Testis (tissue), 3 donors: ENCODE data around the gene MPDZ. TPM values are rescaled to one million over a fixed set of nuclear protein-coding genes. Genes with fewer than 3 reads are reported as not detected.

Experiments used
- DNase-seq: peaks from one replicate; pipeline ENCODE4 v3.0.0-alpha.2; 2019
- H3K27ac ChIP-seq, 2 donors: fragments of 200-600 bp; sonication (generic); one replicate each; pipeline ENCODE4 v1.5.1; 2019
- H3K27me3 ChIP-seq: fragments of 200-600 bp; sonication (generic); one replicate; pipeline ENCODE4 v1.5.1; 2019
- H3K36me3 ChIP-seq: fragments of 200-600 bp; sonication (generic); one replicate; pipeline ENCODE4 v1.5.1; 2017; ENCODE audit warnings: low read depth; ENCODE audit errors: missing control alignments
- H3K4me1 ChIP-seq: fragments of 200-600 bp; sonication (generic); one replicate; pipeline ENCODE4 v1.5.1; 2019
- H3K4me3 ChIP-seq, 2 donors: fragments of 200-600 bp; sonication (generic); one replicate each; pipeline ENCODE4 v1.5.1; 2017 to 2019
- H3K9me3 ChIP-seq: fragments of 200-600 bp; sonication (generic); one replicate; pipeline ENCODE4 v1.5.1; 2017
- CTCF ChIP-seq, 3 experiments: fragments of 450-650 bp in 2 of 3; fragments of 200-600 bp in 1 of 3; sonication (generic) in 1 of 3; IDR thresholded peaks; one replicate each; pipeline ENCODE4 v1.5.1; 2016 to 2019; ENCODE audit warnings: antibody characterized with exemption in 3 of 3, mild to moderate bottlenecking in 2 of 3, moderate library complexity in 1 of 3
- POLR2A ChIP-seq: fragments of 450-650 bp; IDR thresholded peaks from one replicate; pipeline ENCODE4 v1.6.1; 2017; ENCODE audit warnings: antibody characterized with exemption, mild to moderate bottlenecking, moderate library complexity
- WGBS, 2 donors: methylation state at CpG; one replicate each; pipeline ENCODE4 v1.1.5; 2018; 5-methylcytosine and 5-hydroxymethylcytosine counted together
- intact Hi-C: fragments of 100-400 bp; cut with DNase I; formaldehyde crosslinking; loops from one replicate; pipeline ENCODE4 v1.15.1; 2023; ENCODE audit warnings: low total_unique reads
- polyA plus RNA-seq: library from polyadenylated mRNA; stranded (reverse); fragments of 350-450 nt; fragmentation: Illumina TruSeq; extraction: RNeasy Lipid Tissue Mini Kit (QIAGEN cat#74804); gene quantifications from one replicate; pipeline ENCODE4 v1.2.3, GENCODE V29; 2014; ENCODE audit warnings: low read depth, low replicate concordance; ENCODE audit not compliant: insufficient read depth
- total RNA-seq, 2 donors: library from RNA; depleted of rRNA; stranded (reverse); fragments of >200 nt; gene quantifications; one replicate each; pipeline ENCODE4 v1.2.3, GENCODE V29; 2016

MPDZ gene
- total and polyA plus RNA-seq, 3 donors from 2014 or later = 25.4 to 42.8 (median 38.2) TPM

- H3K4me3 ChIP-seq = no peak overlapping the region
- H3K36me3 ChIP-seq = no peaks in the 10 kb centered on the region
- intact Hi-C loops = no loop called here
- H3K27me3 ChIP-seq = no peaks in the 10 kb centered on the region
- H3K4me1 ChIP-seq = no peaks in the 10 kb centered on the region
- DNase-seq = no peak
- H3K9me3 ChIP-seq = no peaks in the 10 kb centered on the region
- TF ChIP-seq CTCF (IDR thresholded peaks at IDR 0.05) (no peak), POLR2A (no peak)
- H3K27ac ChIP-seq = no peak overlapping the region
- 95 to 100% methylated on average over 1 of the region's 1 CpG for WGBS, 2 donors
Observed at GRCh38 chr9:13291718-13292117, 12.2 kb upstream of the MPDZ start.

GRCh38 chr9:13284011-13284410 lies 4.5 kb upstream of the MPDZ start:
- no peak for TF ChIP-seq POLR2A
- no peak for TF ChIP-seq CTCF (IDR thresholded peaks at IDR 0.05)
- 70 to 78% methylated on average over 3 of the region's 3 CpGs for WGBS, 2 donors
- Histone ChIP-seq H3K27ac (no peak overlapping the region), H3K27me3 (no peaks in the 10 kb centered on the region), H3K4me1 (no peaks in the 10 kb centered on the region), H3K36me3 (no peaks in the 10 kb centered on the region), H3K9me3 (no peaks in the 10 kb centered on the region), H3K4me3 (no peak overlapping the region)
- intact Hi-C loops = no loop called here
- DNase-seq = no peak

GRCh38 chr9:13282998-13283397 lies 3.5 kb upstream of the MPDZ start:
- Histone ChIP-seq H3K9me3 (no peaks in the 10 kb centered on the region), H3K36me3 (no peaks in the 10 kb centered on the region), H3K27me3 (no peaks in the 10 kb centered on the region), H3K4me1 (no peaks in the 10 kb centered on the region), H3K27ac (no peak overlapping the region), H3K4me3 (no peak overlapping the region)
- no peak for TF ChIP-seq CTCF (IDR thresholded peaks at IDR 0.05)
- intact Hi-C loops = no loop called here
- DNase-seq = no peak

- H3K36me3 ChIP-seq = no peaks in the 10 kb centered on the region
- intact Hi-C loops = no loop called here
- 81% methylated on average over 5 of the region's 5 CpGs for WGBS, 2 donors
- H3K9me3 ChIP-seq = no peaks in the 10 kb centered on the region
- DNase-seq = no peak
- TF ChIP-seq POLR2A = no peak
- TF ChIP-seq CTCF (IDR thresholded peaks at IDR 0.05) = no peak
- H3K4me3 ChIP-seq = no peak overlapping the region
- no peak overlapping the region for H3K27ac ChIP-seq
- H3K27me3 ChIP-seq = no peaks in the 10 kb centered on the region
- H3K4me1 ChIP-seq = no peaks in the 10 kb centered on the region
Observed at GRCh38 chr9:13281356-13282016, 2.0 kb upstream of the MPDZ start.
